Fibroblast of lung (primary cell): ENCODE measurements around the gene PEDS1.

Experiments used
- EZH2 ChIP-seq: IDR thresholded peaks from 2 replicates; pipeline ENCODE4 v1.5.1; 2012; ENCODE audit warnings: low read length, control low read depth, mild to moderate bottlenecking; ENCODE audit errors: missing control alignments
- TF ChIP-seq, protein P1 (sequence below), 2 donors: IDR thresholded peaks in 1 of 2; conservative IDR thresholded peaks in 1 of 2; 1 replicate in 1 of 2; 2 replicates in 1 of 2; pipeline ENCODE4 v1.5.1; 2011 to 2012; ENCODE audit warnings: low read length in 2 of 2, control low read depth in 1 of 2, inconsistent platforms in 1 of 2, low read depth in 1 of 2, mild to moderate bottlenecking in 1 of 2

DNA sequence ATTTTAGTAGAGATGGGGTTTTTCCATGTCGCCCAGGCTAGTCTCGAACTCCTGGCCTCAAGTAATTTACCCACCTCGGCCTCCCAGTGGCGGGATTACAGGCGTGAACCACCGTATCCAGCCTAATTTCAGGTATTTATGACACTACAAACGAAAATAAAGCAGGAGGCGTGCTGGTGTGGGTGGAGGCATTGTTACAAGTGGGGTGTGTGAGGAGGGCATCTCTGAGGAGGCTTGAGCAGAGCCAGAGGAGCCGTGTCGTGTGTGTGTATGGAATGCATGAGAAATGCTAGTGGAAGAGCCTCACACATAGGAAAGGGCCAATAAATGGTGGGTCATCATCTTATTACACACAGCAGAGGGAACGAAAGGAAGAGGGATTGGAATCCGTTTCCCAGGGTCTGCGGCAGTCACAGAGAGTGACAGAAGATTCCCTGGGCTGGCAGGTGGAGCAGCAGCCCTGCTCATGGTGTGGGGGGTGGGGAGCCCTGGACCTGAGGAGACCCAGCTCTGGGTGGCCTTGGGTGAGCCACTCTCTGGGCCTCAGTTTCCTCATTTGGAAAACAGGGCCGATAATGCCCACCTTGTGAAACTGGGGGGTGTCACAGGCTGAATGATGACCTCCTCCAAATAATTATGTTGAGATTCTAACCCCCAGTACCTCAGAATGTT is 17.2 kb upstream of the PEDS1 start:
- TF ChIP-seq, protein P1, sequence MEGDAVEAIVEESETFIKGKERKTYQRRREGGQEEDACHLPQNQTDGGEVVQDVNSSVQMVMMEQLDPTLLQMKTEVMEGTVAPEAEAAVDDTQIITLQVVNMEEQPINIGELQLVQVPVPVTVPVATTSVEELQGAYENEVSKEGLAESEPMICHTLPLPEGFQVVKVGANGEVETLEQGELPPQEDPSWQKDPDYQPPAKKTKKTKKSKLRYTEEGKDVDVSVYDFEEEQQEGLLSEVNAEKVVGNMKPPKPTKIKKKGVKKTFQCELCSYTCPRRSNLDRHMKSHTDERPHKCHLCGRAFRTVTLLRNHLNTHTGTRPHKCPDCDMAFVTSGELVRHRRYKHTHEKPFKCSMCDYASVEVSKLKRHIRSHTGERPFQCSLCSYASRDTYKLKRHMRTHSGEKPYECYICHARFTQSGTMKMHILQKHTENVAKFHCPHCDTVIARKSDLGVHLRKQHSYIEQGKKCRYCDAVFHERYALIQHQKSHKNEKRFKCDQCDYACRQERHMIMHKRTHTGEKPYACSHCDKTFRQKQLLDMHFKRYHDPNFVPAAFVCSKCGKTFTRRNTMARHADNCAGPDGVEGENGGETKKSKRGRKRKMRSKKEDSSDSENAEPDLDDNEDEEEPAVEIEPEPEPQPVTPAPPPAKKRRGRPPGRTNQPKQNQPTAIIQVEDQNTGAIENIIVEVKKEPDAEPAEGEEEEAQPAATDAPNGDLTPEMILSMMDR (conservative IDR thresholded peaks at IDR 0.05 in 1 of 2, IDR thresholded peaks at IDR 0.05 in 1 of 2; ENCODE audit: low read depth in 1 of 2, low read length in 2 of 2) = no peak
- no peak for TF ChIP-seq EZH2
